ENCODE measurements around the gene CAPN5.
A peak's percentile ranks its signal among the peaks of the same experiment; 100 is the strongest.

CAPN5 gene

DNA sequence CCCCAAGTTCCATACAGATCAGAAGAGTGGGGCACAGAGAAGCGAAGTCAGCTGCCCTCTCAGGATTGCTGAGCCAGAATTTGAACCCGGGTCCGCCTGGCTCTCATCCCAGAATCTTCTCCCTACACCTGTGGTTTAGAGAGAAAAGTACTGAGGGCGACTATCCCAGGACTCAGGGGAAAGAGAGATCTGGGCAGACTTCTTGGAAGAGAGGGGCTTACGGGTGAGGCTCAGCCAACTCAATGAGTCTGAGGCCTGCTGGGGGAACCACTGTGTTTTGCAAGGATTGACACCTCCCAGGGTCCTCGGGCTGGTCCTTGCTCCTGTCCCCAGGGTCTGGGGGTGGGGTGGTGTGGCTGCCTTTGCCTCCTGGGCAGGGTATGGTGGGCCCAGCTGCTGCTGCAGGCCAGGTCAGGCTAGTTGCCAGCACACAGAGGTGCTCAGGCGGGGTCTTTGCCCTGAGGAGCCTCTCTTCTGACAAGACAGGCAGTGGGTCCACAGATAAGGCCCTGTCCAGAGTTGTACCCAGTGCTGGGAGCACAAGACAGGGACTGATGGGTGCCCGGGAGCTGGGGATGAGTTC is 1.2 kb downstream of the CAPN5 start:
- DNase-seq = no peak

DNA sequence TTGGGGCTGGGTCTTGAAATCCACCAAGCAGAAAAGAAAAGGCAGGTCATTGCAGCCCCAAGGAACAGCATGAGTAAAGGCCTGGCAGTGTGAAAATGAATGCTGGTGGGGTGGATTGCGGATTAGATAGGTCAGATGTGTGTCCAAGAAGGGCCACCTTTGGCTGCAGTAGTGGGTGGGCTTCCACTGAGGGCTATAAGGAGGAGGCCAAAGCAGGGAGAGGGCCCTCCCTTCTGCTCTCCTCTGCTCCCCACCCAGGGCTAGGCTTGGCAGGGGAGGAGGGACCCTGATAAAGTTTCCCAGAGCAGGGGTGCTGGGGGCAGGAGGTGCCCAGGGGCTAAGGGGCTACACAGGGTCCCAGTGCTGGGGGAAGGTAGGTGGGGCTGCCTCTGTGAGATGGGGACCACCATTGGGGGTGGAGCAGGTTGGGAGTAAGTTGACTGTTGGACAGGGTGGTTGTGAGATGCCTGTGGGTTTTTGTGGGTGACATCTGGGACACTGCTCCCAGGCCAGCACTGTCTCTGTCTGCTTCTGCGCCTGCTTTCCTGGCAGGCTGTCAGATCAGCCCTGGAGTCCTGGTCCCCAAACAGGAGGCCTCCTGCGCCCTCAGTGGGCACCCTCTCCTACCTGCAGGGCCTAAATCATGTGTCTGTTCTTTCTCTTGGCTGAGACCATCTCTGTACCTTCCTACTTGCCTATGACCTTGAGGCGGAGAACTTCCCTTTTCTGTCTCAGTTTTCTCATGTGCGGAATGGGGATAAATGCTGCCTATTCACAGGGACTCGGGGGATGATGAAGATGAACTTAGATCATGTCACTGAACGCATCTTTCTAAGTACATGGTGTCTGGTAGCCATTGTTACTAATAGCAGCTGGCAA is 1.9 kb downstream of the CAPN5 start:
- DNase-seq = no peak

DNA sequence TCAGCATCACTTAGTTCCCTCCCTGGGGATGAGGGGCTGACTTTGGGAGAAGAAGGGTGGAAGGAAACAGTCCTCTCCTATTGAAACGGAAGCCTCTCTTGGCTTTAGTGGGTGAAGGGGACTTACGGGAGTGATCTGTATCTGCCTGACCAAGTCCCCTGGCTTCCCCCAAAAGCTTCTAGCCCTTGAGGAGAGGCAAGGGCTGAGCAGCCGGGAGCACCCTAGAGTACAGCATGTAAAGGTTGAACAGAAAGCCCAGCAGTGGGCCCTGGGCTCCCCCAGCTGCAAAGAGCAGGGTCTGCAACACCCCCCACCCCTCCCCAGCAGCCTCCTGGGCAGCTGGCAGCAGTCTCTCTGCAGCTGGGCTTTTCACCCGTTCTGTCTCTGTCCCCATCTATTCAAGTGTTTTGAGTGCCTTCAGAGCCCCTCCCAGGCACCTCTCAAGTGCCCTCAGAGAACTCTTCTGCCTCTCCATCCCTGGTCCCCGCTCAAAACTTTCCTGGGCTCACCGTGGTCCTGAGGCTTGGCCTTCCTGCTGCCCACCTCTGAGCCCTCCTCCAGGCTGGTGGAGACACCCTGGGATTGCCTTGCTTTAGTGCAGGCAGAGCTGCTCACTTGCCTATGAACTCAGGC is 2.7 kb downstream of the CAPN5 start:
- no peak for DNase-seq

DNA sequence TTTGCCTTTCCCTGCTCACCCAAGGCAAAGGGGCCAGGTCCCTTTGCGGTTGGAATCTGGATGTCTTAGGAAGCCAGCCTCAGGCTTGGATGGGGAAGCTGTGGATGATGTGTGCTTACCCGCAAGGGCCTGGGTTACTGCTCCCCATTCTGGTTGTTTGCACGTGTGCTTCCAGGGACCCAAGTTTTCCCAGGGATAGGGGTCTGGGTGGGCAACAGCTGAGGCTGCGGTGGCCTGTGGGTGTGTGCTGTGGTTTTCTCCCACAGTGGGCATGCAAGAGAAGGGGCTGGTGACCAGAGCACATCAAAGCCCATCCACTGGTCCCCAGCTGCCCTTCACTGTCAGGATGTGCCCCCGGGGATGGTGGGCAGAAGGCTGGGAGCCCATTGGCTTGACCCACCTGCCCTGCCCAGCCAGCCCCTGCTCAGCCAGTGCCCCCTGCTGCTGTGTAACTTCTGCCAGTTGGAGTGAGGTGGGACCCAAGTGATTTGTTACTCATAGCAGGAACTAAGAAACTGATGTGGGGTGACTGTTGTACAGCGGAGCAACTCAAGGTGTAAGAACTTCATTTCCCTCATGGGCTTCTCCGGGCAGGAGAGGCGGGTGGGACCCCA is 3.3 kb downstream of the CAPN5 start:
- DNase-seq = no peak

DNA sequence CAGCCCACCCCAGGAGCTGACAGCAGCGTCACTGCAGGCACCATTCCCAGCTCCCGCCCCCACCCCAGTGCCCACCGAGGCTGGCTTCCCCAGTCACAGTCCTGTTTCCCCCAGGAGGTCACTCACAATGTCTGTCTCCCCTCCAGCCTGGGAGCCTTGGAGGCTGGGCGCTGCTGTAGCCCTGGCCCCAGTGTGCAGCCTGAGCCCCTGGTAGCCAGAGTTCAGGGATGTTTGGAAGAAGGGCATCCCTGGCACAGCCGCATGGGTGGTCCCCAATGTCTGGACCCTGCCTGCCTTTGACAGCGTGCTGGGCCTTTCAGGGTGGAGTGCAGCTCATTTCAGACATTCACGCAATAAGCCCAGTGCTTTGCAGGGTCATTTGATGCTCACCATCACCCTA is 4.3 kb downstream of the CAPN5 start:
- no peak for DNase-seq

DNA sequence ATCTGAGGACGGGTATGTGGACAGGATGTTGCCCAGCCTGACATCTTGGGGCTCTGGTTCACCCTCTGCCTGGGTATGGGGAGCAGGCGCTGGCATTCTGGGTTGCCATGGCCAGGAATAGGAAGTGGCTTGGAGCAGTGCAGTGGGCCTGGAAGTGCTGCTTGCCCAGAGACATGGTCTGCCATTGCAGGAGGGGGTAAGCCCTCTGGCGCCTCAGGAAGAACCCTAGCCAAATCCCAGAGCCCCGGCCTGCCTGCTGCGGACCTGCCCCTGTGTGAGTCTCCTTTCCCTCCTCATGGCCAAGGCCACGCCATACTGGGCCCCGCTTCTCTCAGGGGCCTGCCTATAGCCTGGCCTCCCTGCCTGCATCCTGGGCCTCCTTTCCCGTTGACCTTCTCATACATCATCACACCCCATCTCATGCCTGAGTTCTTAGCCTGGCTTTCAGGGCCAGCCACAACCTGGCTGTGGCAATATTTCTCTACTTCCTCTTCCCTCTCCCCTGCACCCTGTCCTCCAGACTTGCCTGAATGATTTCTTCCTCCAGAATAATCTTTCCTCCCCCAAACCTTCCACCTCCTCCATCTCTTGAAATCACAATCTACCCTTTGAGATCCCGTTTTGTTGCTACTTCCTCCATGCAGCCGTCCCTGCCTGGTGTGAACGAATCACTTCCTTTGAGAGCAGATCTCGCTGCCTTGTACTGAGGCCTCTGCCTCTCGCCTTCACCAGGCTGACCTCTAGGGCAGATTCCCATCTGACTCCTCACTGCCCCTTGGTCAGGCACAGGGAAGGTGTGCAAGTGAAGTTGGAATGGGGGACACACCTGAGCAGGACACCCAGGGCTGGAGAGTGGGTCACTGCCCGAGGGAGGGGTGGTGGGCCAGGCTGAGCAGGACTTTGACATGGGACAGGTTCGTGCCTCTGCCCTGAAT is 5.2 kb downstream of the CAPN5 start:
- DNase-seq = peak; percentile 9

DNA sequence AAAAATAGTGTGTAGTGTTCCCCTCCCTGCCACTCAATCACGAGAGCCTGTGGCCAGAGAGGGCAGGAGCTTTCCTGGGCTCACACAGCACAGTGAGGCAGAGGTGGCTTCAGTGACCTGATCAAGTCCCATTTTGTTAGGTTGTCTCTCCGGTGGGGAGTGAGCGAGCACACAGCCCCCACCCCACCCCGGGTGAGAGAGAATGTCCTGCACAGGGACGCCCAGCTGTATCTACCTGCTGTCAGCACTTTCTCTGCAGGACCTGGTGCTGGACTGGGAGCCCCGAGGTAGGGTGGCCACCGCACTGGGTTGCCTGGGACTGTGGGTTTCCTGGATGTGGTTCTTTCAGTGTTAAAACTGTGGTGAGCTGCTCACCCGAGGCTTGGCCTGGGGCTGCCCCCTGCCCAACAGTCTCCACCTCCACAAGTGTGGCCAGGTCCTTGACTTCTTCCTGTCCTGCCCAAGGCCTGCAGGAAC is 6.1 kb downstream of the CAPN5 start:
- DNase-seq = no peak

DNA sequence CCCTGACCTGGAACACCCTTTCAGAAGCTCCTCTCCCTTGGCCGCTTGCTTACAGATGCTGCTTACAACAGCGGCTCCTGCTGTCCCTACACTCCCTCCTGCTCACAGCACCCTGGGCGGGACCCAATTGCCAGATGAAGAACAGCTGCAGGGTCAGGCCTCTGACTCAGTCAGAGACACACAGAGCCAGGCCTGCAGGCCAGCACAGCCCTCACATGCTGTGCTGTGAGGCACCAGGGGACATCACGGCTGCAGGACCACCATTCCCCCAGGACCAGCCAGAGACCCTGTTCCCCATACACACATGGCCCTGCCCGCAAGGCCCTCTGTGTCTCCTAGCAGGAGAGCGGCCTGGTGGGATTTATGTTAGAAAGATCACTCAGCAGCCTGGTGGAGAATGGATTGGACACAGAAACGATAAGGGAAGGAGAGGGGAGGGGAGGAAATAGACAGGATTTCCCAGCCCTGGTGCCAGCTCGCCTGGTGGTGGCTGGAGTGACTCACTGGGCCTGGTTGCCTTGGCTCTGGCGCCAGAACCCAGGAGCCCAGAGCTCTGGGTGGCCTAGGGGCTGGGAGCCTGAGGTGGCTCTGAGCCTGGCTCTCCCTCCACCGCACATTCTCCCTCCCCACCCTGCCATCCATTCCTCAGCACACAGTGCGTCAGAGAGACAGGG is 6.7 kb downstream of the CAPN5 start:
- no peak for DNase-seq

DNA sequence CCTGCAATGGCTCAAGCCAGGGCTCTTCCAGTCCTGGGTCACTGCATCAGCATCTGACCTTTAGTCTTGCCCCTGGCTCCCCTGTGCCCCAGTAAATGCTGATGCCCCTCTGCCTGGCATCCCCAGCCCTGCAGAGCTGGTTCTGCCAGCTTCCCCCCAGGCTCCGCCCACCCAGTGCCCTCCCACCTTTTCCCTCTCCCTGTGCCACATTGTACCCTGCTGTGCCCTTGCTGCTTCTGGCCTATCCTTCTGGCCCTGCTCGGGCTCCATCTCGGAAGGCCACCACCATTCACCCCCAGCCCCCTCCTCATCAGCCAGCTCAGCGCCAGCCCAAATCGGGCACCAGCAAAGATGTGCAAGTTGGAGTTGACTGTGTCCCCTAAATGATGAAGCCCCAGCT is 7.4 kb downstream of the CAPN5 start:
- DNase-seq = no peak

DNA sequence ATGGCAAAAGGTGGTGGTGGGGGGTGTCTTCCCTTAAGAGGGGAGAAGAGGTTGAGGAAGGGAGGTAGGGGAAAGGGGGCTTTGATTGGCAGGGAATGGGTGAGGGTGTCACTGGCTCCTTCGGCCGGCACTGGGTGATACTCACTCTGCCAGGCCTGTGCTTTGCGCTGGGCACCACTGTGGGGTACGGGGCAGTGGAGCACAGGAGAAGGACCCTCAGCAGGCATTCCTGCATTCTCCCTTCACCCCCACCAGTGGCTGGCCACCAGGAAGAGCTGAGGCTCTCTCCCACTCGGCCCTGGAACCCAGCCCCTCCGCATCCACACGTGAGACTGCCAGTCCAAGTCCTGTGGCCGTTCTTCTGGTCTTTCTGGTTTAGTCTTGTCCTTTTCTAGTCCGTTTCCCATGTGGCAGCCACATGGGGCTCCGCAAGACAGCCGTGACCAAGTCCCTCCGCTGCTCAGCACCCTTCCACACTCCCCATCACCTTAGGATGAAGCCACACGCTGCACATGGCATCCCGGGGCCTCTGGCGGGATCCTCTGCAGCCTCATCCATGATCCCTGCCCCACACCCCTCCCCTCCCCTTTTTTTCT is 8.0 kb downstream of the CAPN5 start:
- DNase-seq = no peak

DNA sequence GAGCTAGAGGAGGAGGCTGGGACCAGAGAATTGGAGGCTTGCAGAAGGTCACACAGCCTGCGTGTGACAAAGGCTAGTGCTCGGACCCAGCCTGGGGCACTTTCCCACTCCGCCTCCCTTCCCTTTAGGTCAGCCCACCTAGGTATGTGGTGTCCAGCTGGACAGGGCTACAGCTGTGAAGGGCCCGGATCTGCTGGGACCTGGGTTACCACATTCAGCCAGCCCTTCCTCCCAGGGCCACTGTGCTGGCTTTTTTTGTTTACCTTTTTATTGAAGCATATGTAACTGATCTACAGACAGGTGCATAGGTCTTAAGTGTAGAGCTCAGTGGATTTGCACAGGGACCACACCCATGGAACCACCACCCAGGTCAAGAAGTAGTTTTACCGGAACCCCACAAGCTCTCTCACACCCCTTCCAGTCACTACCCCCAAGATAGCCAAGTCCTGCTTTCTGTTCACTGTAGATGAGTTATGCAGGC is 8.7 kb downstream of the CAPN5 start:
- DNase-seq = no peak

DNA sequence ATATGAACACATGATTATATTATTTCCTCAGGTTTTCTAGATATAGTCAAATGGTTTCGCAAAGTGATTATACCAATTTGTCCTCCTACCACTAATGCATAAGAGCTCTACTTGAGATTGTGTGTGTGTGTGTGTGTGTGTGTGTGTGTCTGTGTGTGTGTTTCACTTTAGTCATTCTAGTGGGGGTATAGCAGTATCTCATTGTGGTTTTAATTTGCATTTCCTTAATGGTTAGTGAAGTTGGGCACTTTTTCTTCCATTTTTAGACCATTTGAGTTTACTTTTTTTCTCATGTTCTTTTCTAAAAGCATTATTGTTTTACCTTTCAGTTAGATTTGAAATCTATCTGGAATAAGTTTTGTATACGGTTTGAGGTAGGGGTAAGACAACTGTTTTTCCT is 12.9 kb downstream of the CAPN5 start:
- no peak for DNase-seq

DNA sequence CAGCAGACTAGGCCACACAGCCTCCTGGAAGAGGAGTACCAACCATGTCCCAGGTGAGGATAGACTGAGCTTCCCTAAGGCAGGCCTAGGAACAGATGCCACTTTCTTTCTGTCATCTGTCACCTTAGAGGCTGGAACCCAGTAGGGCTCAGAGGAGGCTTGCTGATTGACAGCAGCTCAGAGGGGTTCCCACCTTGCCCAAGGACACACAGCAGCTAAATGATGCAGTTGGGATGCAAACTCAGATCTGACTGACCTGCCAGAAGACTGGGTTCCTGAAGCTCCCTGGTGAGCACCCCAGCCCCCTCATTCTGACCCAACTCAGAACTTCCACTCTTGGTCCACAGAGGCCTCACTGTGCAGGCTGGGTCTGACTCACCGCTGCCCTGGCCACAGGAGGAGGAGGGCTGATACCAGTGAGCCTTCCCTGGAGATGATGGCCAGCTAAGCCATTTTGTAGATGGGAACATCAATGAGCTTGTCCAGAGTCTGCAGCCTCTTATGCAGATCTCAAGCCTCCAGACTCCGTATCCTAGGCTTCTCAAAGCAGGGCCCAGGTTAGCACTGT is 14.0 kb downstream of the CAPN5 start:
- DNase-seq = no peak

DNA sequence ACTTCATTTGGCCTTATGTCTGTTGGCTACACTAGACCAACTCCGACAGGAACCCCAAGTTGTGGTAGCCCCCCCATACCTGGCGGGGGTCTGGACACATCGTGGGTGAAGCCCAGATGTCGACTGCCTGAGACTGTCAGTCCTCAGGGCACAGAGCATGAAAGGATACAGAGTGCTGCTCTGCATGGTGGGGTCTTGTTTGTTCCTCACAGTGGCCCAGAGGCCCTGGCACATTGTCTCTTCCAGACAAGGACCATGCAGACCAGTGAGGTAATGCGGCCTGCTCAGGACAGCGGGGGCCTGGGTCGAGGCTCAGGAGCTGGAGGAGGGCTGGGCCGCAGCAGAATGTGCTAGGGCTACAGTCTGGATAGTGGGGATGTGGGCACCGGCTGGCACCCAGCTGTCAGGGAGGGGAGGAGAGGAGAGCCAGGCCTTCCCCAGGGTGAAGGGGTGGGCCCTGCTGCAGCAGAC is 14.6 kb downstream of the CAPN5 start:
- DNase-seq = peak; percentile 12

DNA sequence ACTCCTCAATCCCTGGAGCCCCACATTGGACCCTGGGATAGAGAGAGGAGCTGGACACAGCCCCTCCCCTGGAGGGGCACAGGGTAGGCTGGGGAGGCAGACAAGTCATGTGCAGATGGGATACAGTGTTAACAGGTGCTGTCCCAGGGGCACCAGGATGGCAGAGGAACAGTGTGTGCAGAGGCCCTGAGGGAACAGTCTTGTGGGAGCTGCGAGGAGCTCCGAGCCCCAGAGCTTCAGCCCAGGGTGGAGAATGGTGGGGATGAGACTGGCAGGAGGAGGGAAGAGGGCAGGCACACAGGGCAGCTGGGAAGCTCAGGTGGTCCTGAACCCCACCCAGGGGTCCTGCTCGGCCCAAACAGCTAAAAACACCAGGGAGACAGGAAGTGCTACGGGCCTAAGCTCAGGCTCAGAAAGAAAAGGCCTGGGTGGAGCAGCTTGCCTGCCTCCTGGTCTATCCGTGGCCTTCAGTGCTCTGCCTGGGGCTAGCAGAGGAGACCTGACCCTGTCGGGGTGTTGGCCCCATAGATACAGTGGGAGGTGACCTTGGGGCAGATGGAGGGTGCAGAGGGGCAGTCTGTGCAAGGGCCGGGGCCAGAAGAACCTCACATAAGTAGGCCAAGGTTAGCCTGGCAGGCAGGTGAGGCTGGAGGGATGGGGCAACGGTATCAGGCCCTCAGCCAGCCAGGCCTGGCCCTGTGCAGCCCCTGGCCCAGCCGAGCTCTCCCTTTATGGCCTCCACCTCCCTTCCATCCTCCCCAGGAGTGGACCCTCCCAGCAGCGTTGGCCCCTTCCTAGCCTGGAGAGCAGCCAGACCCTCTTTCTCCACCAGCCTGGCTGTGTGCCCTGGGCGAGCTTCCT is 15.4 kb downstream of the CAPN5 start:
- peak; percentile 11 for DNase-seq

DNA sequence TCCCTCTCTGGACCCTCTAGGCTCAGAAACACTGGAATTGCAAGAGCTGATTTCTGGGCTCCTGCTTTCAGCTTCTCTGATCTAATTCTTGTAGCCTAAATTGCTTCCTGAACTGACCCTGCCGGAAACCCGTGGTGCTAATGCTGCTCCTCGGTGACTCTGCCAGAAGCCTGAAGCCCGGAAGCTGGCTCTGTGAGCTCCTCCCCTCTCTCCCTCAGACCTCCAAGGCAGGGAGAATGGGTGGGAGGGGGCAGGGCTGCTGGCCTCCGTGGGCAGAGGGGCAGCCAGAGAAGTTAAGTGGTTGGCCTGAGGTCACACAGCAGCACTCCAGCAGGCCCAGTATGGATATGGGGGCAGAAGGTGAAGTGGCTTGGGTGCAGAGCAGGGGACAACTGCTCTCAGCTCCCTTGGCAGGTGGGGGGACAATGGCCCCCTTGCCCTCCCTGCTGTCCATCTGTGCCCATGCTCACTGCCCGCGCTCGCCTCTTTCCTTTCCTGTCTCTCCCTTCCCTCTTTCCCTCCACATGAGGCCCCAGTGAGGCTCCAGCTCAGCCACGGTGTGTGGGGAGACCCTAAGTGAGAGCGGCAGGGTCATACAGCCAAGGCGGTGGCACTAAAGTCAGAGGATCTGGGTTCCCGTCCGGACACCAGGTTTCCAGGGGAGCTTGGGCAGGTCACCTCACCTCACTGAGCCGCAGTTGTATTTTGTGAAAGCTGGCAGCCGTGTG is 16.2 kb downstream of the CAPN5 start:
- peak; percentile 34 for DNase-seq

DNA sequence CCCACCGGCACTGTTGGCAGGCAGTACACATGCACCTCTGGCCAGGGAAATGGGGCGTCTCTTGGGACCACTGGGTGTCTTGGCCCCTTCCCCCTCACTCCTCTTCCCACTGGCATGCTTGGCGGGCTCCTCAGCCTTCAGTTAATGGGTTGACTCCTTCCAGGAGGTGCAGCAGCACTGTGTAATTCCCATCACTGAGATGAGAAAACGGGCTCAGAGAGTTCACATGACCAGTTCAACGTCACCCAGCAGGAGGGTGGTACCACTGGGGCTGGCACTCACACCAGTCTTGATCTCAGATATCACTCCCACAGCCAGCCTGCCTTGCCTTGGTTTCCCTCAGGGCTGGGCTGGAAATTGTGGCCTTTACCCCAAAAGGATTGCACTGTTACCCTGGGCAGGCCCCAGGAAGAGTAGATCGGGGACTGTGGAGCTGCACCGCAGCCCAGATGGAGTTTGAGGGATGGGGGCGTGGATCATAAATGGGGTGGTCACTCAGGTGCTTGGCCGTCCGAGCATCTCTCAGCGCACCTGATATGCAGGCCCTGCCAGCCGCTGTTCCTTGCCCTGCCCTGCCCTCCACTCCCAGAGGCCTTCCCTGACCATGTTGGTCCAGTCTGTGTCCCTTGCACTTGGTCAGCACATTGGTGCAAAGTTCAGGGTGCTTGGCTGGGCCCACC is 16.9 kb downstream of the CAPN5 start:
- DNase-seq = peak; percentile 6

DNA sequence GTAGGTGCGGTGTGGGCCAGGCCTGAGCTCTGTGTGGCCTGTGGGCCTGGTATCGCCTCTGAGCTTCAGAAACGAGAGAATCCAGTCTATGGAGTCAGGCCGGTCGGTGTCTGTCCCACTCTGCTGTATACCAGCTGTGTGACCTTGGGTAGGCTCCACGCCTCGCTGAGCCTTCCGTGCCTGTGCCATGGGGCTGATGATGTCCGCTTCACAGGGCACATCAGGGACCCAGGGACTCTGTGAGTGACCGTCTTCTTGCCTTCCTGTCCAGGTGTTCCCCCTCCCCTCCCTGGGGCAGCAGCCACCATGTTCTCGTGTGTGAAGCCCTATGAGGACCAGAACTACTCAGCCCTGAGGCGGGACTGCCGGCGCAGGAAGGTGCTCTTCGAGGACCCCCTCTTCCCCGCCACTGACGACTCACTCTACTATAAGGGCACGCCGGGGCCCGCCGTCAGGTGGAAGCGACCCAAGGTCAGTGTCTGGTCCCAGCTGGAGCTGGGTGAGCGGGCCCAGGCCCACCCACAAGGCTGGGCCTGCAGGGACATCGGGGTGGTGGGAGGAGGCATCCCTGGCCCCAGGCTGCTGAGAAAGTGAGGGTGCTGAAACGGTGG is 17.9 kb downstream of the CAPN5 start:
- DNase-seq = peak; percentile 11

Measured in activated CD8-positive, alpha-beta memory T cell treated with anti-CD3 and anti-CD28 coated beads, Interleukin-2, amount 50 U/mL, for 4 hours (primary cell).